AG09319 (cell line): ENCODE measurements around the gene ST6GALNAC6.

Source experiments
- DNase-seq: peaks from one replicate; pipeline ENCODE4 v3.0.0-alpha.2; 2010; ENCODE audit warnings: low read depth; ENCODE audit errors: extremely low read depth
- CTCF ChIP-seq: IDR thresholded peaks from 2 replicates; pipeline ENCODE4 v1.5.1; 2011; ENCODE audit warnings: low read depth, mild to moderate bottlenecking, inconsistent platforms, low read length, moderate library complexity

The ST6GALNAC6 gene

GRCh38 chr9:127919253-127919815 is 19.9 kb upstream of the ST6GALNAC6 start:
- TF ChIP-seq CTCF: no peak
- peak; percentile 97 for DNase-seq

- TF ChIP-seq CTCF: no peak; the same call in 1 of the 2 replicates
- DNase-seq: no peak
These were observed 19.0 kb upstream of the ST6GALNAC6 start for GRCh38 chr9:127918183-127919107.

GRCh38 chr9:127917603-127918002 is 18.2 kb upstream of the ST6GALNAC6 start:
- no peak for TF ChIP-seq CTCF
- no peak for DNase-seq

GRCh38 chr9:127916720-127917581 is 17.5 kb upstream of the ST6GALNAC6 start, which contains the start of gene ST6GALNAC4:
ST6GALNAC4 (minus strand) TSS chr9:127917041; CDS start chr9:127916419, 622 bp downstream.
- no peak for TF ChIP-seq CTCF
- DNase-seq: peak; percentile 82

- no peak for TF ChIP-seq CTCF
These were observed 16.7 kb upstream of the ST6GALNAC6 start for GRCh38 chr9:127915801-127916719.

GRCh38 chr9:127915325-127915752 is 15.9 kb upstream of the ST6GALNAC6 start:
- DNase-seq: no peak
- TF ChIP-seq CTCF: no peak

More at GRCh38 chr9:127915801-127916719, 16.7 kb upstream of the ST6GALNAC6 start:
- DNase-seq: no peak
